Activated naive CD4-positive, alpha-beta T cell treated with anti-CD3 and anti-CD28 coated beads, Interleukin-2, amount 10 ng/mL, durations not matched to agents 7 days and 5 days (primary cell): Measurements from ENCODE around the gene DNAH2.

Experiments used
- CTCF ChIA-PET: fragments of 350-600 bp; sonication (Branson Sonifier 250); formaldehyde crosslinking; loops from one replicate; lab custom pipeline; 2021; ENCODE audit warnings: antibody characterized with exemption; lab: Charles Lee
- DNase-seq: peaks from one replicate; pipeline ENCODE4 v3.0.0-alpha.2; 2020
- H3K27ac Mint-ChIP-seq: one replicate; pipeline ENCODE4 v1.8.0; 2021; ENCODE audit warnings: mild to moderate bottlenecking, moderate library complexity, mixed read lengths
- H3K27me3 Mint-ChIP-seq: one replicate; pipeline ENCODE4 v1.8.0; 2021; ENCODE audit warnings: mild to moderate bottlenecking, mixed read lengths
- H3K36me3 Mint-ChIP-seq: one replicate; pipeline ENCODE4 v1.8.0; 2021; ENCODE audit warnings: mixed read lengths
- H3K4me1 Mint-ChIP-seq: one replicate; pipeline ENCODE4 v1.8.0; 2021; ENCODE audit warnings: mixed read lengths
- H3K4me3 Mint-ChIP-seq: one replicate; pipeline ENCODE4 v1.8.0; 2021; ENCODE audit warnings: mild to moderate bottlenecking, moderate library complexity, mixed read lengths
- H3K9me3 Mint-ChIP-seq: one replicate; pipeline ENCODE4 v1.8.0; 2021; ENCODE audit warnings: mixed read lengths

The DNAH2 gene

DNA sequence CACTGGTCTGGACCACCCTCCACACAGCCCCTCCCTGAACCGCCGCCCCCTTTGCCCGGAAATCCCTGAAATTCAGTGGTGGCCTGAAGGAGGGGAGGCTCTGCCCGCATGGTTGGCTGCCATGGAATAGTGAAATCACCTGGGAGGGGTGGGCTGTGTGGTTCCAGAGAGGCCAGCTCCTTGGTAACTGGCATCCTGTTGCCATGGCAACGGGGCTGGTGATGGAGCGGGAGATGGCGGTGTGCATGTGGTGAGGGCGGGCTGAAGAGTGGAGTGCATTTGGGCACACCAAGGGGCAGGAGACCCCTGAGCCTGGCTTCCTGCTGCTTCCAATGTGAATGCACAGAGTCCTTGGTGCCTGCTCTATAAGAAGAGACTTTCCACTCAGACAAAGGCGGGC, 10.1 kb upstream of the DNAH2 start:
- DNase-seq, result no peak
- H3K4me1 Mint-ChIP-seq, result peaks cover 28% of the 10 kb centered on the region
- H3K9me3 Mint-ChIP-seq, result no peaks in the 10 kb centered on the region
- H3K27me3 Mint-ChIP-seq, result peaks cover 94% of the 10 kb centered on the region
- H3K4me3 Mint-ChIP-seq, result no peak overlapping the region
- peaks cover 3% of the 10 kb centered on the region for H3K36me3 Mint-ChIP-seq
- no peak overlapping the region for H3K27ac Mint-ChIP-seq
- CTCF ChIA-PET, result interaction anchor here (1.4 kb wide), 1 partner anchor 9 kb away, joined by 7 read pairs; no protein-coding TSS in a partner anchor

DNA sequence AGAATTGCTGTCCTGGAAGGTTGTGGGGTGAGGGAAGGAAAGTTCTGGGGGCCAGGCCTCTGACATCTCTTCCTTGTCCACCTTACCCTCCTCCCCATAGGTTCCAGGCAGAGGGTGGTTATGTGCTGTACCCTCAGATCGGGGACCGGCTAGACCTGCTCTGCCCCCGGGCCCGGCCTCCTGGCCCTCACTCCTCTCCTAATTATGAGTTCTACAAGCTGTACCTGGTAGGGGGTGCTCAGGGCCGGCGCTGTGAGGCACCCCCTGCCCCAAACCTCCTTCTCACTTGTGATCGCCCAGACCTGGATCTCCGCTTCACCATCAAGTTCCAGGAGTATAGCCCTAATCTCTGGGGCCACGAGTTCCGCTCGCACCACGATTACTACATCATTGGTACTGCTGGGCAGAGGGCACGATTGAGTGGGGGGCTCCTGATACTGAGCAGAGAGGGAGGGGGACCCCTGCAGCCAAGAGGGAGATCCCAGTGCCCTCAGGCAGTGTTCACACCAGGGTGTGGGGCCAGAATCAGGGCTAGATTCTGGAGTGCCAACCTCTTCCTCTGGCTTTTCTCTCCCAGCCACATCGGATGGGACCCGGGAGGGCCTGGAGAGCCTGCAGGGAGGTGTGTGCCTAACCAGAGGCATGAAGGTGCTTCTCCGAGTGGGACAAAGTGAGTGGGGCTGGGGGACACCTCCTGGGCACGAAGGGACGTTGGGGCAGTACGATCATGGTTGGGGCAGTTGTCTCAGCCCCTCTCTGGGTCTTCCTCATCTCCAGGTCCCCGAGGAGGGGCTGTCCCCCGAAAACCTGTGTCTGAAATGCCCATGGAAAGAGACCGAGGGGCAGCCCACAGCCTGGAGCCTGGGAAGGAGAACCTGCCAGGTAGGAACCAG, 9.4 kb upstream of the DNAH2 start:
- CTCF ChIA-PET, result no interaction called here

GRCh38 chr17:7709031-7709430, 8.5 kb upstream of the DNAH2 start:
- H3K4me3 Mint-ChIP-seq, result no peak overlapping the region
- no peaks in the 10 kb centered on the region for H3K36me3 Mint-ChIP-seq
- H3K9me3 Mint-ChIP-seq, result no peaks in the 10 kb centered on the region
- H3K4me1 Mint-ChIP-seq, result peaks cover 36% of the 10 kb centered on the region
- peaks cover 93% of the 10 kb centered on the region for H3K27me3 Mint-ChIP-seq
- CTCF ChIA-PET, result no interaction called here
- DNase-seq, result no peak
- H3K27ac Mint-ChIP-seq, result no peak overlapping the region

More for the DNA sequence above, 9.4 kb upstream of the DNAH2 start:
- DNase-seq, result no peak
- Mint-ChIP-seq H3K9me3 (no peaks in the 10 kb centered on the region), H3K36me3 (peaks cover 3% of the 10 kb centered on the region), H3K27ac (no peak overlapping the region), H3K4me1 (peaks cover 31% of the 10 kb centered on the region), H3K4me3 (no peak overlapping the region), H3K27me3 (peaks cover 93% of the 10 kb centered on the region)

GRCh38 chr17:7710301-7710700, 7.2 kb upstream of the DNAH2 start:
- Mint-ChIP-seq H3K27ac (no peak overlapping the region), H3K9me3 (no peaks in the 10 kb centered on the region), H3K4me3 (no peak overlapping the region), H3K36me3 (no peaks in the 10 kb centered on the region), H3K27me3 (peaks cover 93% of the 10 kb centered on the region), H3K4me1 (peaks cover 29% of the 10 kb centered on the region)
- DNase-seq, result no peak
- CTCF ChIA-PET, result interaction anchor here (1.9 kb wide), 1 partner anchor 22 kb away, joined by 7 read pairs; the partner anchor contains the start of genes TP53 and WRAP53

- Mint-ChIP-seq H3K9me3 (no peaks in the 10 kb centered on the region), H3K4me1 (peaks cover 25% of the 10 kb centered on the region), H3K36me3 (no peaks in the 10 kb centered on the region), H3K27me3 (peaks cover 93% of the 10 kb centered on the region), H3K27ac (no peak overlapping the region), H3K4me3 (no peak overlapping the region)
- CTCF ChIA-PET, result interaction anchor here (1.9 kb wide), 1 partner anchor 23 kb away, joined by 7 read pairs; the partner anchor contains the start of genes TP53 and WRAP53
- no peak for DNase-seq
Observed at GRCh38 chr17:7711051-7711755, 6.3 kb upstream of the DNAH2 start.

DNA sequence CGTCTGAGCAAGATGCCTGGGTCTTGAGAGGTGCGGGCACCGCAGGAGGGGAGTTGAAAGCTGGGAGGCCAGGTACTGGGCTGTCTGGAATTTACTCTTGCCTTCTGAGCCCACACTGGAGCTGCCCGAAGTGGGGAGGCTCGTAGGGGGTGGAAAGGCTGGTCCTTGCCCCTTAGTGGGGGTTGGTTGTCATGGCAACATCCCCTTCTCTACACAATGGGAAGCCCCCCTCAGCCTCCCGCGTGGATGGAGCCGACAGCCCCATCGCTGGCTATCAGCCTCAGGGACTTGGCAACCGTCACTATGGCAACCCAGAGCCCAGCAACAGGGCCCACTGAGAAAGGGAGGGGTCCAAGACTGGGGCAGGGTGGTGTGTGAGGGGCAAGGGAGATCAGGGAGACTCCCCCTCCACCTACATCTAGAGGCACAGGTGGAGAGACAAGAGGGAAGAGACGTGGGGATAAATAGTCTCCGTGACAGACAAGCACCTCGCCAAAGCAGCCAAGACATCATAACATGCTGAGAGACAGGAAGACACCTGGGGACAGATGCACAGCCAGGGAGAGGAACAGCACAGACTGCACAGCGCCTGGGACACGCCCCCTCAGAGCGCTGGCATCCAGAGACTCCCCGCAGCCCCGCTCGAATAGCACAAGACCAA, 5.3 kb upstream of the DNAH2 start:
- H3K4me3 Mint-ChIP-seq, result no peak overlapping the region
- CTCF ChIA-PET, result no interaction called here
- H3K27ac Mint-ChIP-seq, result no peak overlapping the region
- H3K36me3 Mint-ChIP-seq, result no peaks in the 10 kb centered on the region
- no peaks in the 10 kb centered on the region for H3K9me3 Mint-ChIP-seq
- peaks cover 32% of the 10 kb centered on the region for H3K4me1 Mint-ChIP-seq
- peak; percentile 34 for DNase-seq
- H3K27me3 Mint-ChIP-seq, result peaks cover 93% of the 10 kb centered on the region

DNA sequence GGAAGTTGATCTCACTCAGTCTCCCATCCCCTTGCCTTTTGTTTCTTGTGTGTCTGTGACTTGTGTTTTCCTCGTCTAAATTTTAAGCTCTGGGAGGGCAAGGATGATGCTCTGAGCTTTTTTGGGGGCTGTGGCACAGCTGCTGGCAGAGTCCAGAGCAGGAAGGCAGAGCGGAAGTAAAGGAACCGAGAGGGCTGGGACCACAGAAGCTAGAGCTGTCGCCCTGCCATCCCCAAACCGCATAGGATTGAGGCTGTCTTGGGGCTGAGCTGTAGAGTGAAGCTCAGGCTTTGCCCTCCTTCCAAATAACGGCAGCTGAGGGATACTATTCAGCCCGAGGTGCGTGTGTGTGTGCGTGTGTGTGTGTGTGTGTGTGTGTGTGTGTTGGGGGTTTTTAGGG, 3.8 kb upstream of the DNAH2 start:
- no peaks in the 10 kb centered on the region for H3K9me3 Mint-ChIP-seq
- no peak for DNase-seq
- H3K4me1 Mint-ChIP-seq, result peaks cover 46% of the 10 kb centered on the region
- H3K27me3 Mint-ChIP-seq, result peaks cover 93% of the 10 kb centered on the region
- CTCF ChIA-PET, result interaction anchor here (0.7 to 2.0 kb wide), 2 partner anchors 26 to 344 kb away, joined by 3 to 5 read pairs; partner anchors contain the start of gene TP53
- no peaks in the 10 kb centered on the region for H3K36me3 Mint-ChIP-seq
- H3K4me3 Mint-ChIP-seq, result no peak overlapping the region
- H3K27ac Mint-ChIP-seq, result no peak overlapping the region

DNA sequence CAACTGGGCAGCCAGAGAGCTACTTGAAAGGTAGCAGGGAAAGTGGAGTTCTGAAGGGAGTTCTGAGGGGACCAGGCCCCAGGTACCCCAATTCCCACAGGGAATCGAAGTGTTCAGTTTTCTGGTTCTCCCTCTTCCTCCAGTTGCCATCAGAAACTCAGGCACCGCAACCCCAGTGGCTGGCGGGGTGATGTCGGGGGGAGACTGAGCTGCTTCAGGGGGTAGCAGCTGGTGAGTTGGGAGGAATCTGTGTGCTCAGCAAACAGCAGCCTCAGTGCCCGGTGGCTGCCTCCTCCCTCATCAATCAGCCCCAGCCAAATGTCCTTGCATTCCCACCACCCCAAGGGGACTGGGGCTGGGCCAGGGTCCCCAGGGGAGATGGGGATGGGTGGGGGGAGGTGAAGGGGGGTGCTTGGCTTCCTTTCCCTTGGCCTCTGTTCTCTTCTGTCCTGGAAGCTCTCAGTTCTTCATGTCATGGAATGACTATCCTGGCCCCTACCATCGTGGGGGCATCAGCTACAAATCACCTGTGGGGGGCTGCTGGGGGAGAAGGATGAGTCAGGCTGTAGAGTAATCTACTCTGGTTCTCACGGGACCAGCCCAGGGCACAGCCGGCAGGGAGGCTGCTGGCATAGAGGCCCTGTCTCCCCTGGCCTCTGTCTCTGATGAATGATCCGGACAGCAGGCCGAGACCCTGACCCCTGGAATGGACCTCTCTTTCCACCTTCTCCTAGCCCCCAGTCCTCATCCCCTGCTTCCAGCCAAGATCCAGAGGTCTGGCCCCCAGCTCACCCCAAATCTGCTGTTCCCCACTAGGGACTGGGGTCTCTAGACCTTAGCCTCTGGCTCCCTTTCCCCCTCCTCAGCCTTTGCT, 2.6 kb upstream of the DNAH2 start:
- Mint-ChIP-seq H3K9me3 (no peaks in the 10 kb centered on the region), H3K27ac (no peak overlapping the region), H3K36me3 (no peaks in the 10 kb centered on the region), H3K4me3 (no peak overlapping the region), H3K27me3 (peaks cover 96% of the 10 kb centered on the region), H3K4me1 (peaks cover 46% of the 10 kb centered on the region)
- no peak for DNase-seq
- CTCF ChIA-PET, result interaction anchor here (2.0 kb wide), 1 partner anchor 28 kb away, joined by 5 read pairs; the partner anchor contains the start of gene TP53

- Mint-ChIP-seq H3K4me1 (peaks cover 36% of the 10 kb centered on the region), H3K4me3 (peak overlapping the region; percentile 56), H3K36me3 (no peaks in the 10 kb centered on the region), H3K27ac (no peak overlapping the region), H3K9me3 (no peaks in the 10 kb centered on the region), H3K27me3 (peaks cover 99% of the 10 kb centered on the region)
- CTCF ChIA-PET, result interaction anchor here (1.4 to 2.4 kb wide), 3 partner anchors 9 to 202 kb away, joined by 5 to 8 read pairs (median 7); no protein-coding TSS in a partner anchor
- no peak for DNase-seq
Observed at GRCh38 chr17:7715936-7716886, 1.3 kb upstream of the DNAH2 start.

GRCh38 chr17:7717756-7718350, 309 bp downstream of the DNAH2 start:
- H3K4me1 Mint-ChIP-seq, result peaks cover 27% of the 10 kb centered on the region
- peak overlapping the region; percentile 19 for H3K27ac Mint-ChIP-seq
- CTCF ChIA-PET, result interaction anchor here (1.2 to 2.4 kb wide), 3 partner anchors 86 to 203 kb away, joined by 3 to 8 read pairs (median 5); no protein-coding TSS in a partner anchor
- H3K9me3 Mint-ChIP-seq, result no peaks in the 10 kb centered on the region
- peak; percentile 76 for DNase-seq
- peaks cover 98% of the 10 kb centered on the region for H3K27me3 Mint-ChIP-seq
- H3K4me3 Mint-ChIP-seq, result peak overlapping the region; percentile 51
- no peaks in the 10 kb centered on the region for H3K36me3 Mint-ChIP-seq

DNA sequence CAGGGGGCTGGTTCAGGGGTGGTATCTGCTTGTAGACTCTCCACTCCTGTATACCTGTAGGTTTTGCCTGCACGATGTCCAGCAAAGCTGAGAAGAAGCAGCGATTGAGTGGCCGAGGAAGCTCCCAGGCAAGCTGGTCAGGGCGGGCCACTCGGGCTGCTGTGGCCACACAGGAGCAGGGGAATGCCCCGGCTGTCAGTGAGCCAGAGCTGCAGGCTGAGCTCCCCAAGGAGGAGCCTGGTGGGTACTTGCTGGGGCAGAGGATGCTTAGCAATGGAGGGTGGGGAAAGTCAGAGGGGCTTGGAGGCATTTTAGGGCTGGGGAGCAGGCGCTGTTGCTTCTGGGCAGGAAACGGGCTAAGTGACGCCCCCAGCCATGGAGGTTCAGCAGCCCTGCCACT, 2.1 kb downstream of the DNAH2 start:
- CTCF ChIA-PET, result no interaction called here
- H3K27ac Mint-ChIP-seq, result no peak overlapping the region
- H3K27me3 Mint-ChIP-seq, result peaks cover 90% of the 10 kb centered on the region
- peaks cover 22% of the 10 kb centered on the region for H3K4me1 Mint-ChIP-seq
- H3K4me3 Mint-ChIP-seq, result no peak overlapping the region
- no peaks in the 10 kb centered on the region for H3K36me3 Mint-ChIP-seq
- no peaks in the 10 kb centered on the region for H3K9me3 Mint-ChIP-seq
- no peak for DNase-seq

- no peaks in the 10 kb centered on the region for H3K9me3 Mint-ChIP-seq
- CTCF ChIA-PET, result interaction anchor here (0.9 kb wide), 1 partner anchor 101 kb away, joined by 4 read pairs; no protein-coding TSS in a partner anchor
- peaks cover 85% of the 10 kb centered on the region for H3K27me3 Mint-ChIP-seq
- H3K4me1 Mint-ChIP-seq, result peaks cover 22% of the 10 kb centered on the region
- no peak for DNase-seq
- H3K4me3 Mint-ChIP-seq, result no peak overlapping the region
- no peaks in the 10 kb centered on the region for H3K36me3 Mint-ChIP-seq
- no peak overlapping the region for H3K27ac Mint-ChIP-seq
Observed at GRCh38 chr17:7720125-7720524, 2.6 kb downstream of the DNAH2 start.
